HFFc6 (cell line): ENCODE data around the gene PRSS23. TPM values are rescaled to one million over a fixed set of nuclear protein-coding genes. Genes with fewer than 3 reads are reported as not detected.

ENCODE experiments used
- total RNA-seq, 6 experiments: library from RNA; stranded (reverse); fragmentation: NEBNext Ultra II Directional; extraction: Animal tissue kit (Norgen Biotek cat#: 25700); gene quantifications; 2 replicates in 1 of 6; 3 replicates in 5 of 6; pipeline ENCODE4 v1.2.3, GENCODE V29; 2021

Gene PRSS23
- total RNA-seq, 6 experiments from 2014 or later, result 192 to 356 (median 243) TPM

Other genes with a start within 250 kb of the PRSS23 start
- gene ME3, start 127.9 kb upstream of the PRSS23 start, total RNA-seq, result 1 to 10 TPM; 3.5 to 8.6 (median 6.6) TPM
- 10 to 100 TPM; 11.0 to 13.8 (median 12.7) TPM for gene FZD4, start 154.9 kb downstream of the PRSS23 start, total RNA-seq
- gene TMEM135, start 237.4 kb downstream of the PRSS23 start, total RNA-seq, result 10 to 100 TPM; 13.1 to 28.3 (median 20.5) TPM